Suppressor macrophage treated with lipopolysaccharide for 4 hours (primary cell): Measurements from ENCODE around the gene TRIM47.

Source experiments
- DNase-seq: peaks from one replicate; pipeline ENCODE4 v3.0.0-alpha.2; 2020

The TRIM47 gene

GRCh38 chr17:75828076-75828400, 50.3 kb downstream of the TRIM47 start:
- DNase-seq = no peak

GRCh38 chr17:75827308-75828075, 50.9 kb downstream of the TRIM47 start:
- DNase-seq = peak; percentile 59

- no peak for DNase-seq
These were observed 51.6 kb downstream of the TRIM47 start for GRCh38 chr17:75826561-75827307.

GRCh38 chr17:75825748-75826370, 52.5 kb downstream of the TRIM47 start:
- no peak for DNase-seq

GRCh38 chr17:75825149-75825552, 53.2 kb downstream of the TRIM47 start:
- no peak for DNase-seq

- DNase-seq = no peak
These were observed 53.7 kb downstream of the TRIM47 start for GRCh38 chr17:75824666-75825065.
